Measurements from ENCODE around the gene ALG2.

DNA sequence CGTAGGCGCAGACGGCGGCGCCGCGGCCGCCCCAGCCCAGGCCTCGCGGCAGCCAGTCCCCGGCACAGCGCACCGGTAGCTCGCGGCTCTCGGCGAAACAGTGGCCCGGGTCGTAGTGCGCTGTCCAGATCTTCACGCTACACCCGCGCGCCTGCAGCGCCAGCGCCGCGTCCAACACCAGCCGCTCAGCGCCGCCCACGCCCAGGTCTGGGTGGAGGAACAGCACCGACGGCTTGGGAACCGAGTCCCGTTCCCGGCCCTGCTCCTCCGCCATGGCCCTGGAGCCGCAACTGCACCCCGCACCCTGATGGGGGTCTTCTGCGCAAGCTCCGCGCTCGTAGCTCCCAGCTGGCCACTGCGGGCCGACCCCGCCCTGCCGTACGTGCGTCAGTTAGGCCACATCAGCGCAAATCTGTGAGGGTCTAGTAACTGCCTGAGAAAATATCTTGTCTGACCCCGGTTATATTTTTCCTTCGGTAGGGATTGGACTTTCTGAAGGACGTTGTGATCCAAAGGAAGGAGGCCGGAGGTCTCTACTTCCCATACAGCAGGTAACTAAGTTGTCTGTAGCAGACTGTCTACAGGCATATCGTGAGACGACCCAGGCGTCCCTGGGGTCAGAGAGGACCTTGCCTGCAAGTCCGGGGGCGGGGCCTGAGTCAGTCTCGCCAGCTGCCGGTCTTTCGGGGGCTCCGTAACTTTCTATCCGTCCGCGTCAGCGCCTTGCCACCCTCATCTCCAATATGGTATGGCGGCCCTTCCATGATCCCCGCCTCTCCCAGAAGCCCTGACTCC is at the start of gene ALG2, which contains the start of gene SEC61B:
- TF ChIP-seq CTCF (IDR thresholded peaks at IDR 0.05; ENCODE audit: low read depth, low read length, missing input control) (peak; percentile 16), YY1 (IDR thresholded peaks at IDR 0.05) (peak; percentile 87), HNF4G (IDR thresholded peaks at IDR 0.05) (no peak), FOXA1 (IDR thresholded peaks at IDR 0.05) (no peak), RAD21 (IDR thresholded peaks at IDR 0.05) (peak; percentile 13), ATF3 (IDR thresholded peaks at IDR 0.05) (no peak), JUND (IDR thresholded peaks at IDR 0.05) (peak; percentile 14 to 17), FOXA2 (IDR thresholded peaks at IDR 0.05) (no peak), HNF4A (conservative IDR thresholded peaks at IDR 0.05) (peak; percentile 34 to 38), RXRA (IDR thresholded peaks at IDR 0.05) (peak; percentile 46 to 54)
- TF ChIP-seq, protein P1, sequence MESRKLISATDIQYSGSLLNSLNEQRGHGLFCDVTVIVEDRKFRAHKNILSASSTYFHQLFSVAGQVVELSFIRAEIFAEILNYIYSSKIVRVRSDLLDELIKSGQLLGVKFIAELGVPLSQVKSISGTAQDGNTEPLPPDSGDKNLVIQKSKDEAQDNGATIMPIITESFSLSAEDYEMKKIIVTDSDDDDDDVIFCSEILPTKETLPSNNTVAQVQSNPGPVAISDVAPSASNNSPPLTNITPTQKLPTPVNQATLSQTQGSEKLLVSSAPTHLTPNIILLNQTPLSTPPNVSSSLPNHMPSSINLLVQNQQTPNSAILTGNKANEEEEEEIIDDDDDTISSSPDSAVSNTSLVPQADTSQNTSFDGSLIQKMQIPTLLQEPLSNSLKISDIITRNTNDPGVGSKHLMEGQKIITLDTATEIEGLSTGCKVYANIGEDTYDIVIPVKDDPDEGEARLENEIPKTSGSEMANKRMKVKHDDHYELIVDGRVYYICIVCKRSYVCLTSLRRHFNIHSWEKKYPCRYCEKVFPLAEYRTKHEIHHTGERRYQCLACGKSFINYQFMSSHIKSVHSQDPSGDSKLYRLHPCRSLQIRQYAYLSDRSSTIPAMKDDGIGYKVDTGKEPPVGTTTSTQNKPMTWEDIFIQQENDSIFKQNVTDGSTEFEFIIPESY (IDR thresholded peaks at IDR 0.05): peak; percentile 87
- TF ChIP-seq, protein P2, sequence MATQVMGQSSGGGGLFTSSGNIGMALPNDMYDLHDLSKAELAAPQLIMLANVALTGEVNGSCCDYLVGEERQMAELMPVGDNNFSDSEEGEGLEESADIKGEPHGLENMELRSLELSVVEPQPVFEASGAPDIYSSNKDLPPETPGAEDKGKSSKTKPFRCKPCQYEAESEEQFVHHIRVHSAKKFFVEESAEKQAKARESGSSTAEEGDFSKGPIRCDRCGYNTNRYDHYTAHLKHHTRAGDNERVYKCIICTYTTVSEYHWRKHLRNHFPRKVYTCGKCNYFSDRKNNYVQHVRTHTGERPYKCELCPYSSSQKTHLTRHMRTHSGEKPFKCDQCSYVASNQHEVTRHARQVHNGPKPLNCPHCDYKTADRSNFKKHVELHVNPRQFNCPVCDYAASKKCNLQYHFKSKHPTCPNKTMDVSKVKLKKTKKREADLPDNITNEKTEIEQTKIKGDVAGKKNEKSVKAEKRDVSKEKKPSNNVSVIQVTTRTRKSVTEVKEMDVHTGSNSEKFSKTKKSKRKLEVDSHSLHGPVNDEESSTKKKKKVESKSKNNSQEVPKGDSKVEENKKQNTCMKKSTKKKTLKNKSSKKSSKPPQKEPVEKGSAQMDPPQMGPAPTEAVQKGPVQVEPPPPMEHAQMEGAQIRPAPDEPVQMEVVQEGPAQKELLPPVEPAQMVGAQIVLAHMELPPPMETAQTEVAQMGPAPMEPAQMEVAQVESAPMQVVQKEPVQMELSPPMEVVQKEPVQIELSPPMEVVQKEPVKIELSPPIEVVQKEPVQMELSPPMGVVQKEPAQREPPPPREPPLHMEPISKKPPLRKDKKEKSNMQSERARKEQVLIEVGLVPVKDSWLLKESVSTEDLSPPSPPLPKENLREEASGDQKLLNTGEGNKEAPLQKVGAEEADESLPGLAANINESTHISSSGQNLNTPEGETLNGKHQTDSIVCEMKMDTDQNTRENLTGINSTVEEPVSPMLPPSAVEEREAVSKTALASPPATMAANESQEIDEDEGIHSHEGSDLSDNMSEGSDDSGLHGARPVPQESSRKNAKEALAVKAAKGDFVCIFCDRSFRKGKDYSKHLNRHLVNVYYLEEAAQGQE (IDR thresholded peaks at IDR 0.05): peak; percentile 73

Data from liver (tissue), 3 donors.